ENCODE data around the gene UNC13A. TPM values are rescaled to one million over a fixed set of nuclear protein-coding genes. Genes with fewer than 3 reads are reported as not detected.

Gene UNC13A
- polyA plus RNA-seq, 3 donors = 0.01 TPM; not detected in 2

DNA sequence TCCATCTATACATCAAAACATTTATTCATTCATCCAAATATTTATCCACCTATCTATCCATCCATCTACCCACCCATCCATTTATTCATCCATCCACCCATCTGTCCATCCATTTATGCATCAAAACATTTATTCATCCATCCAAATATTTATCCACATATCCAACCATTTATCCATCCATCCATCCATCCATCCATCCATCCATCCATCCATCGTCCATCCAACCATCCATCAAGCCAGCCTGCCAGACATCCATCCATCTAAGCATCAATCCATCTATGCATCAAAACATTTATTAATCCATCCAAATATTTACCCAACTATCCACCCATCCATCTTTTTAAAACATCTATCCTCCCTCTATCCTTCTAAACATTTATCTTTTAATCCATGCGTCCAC, 62.2 kb downstream of the UNC13A start:
- no peak for DNase-seq
- H3K27ac ChIP-seq (ENCODE audit: low read depth in 1 of 2, low read length in 2 of 2) = no peak overlapping the region
- no peak overlapping the region for H2AFZ ChIP-seq (ENCODE audit: insufficient read depth, low read depth, low read length, poor library complexity, severe bottlenecking)
- no peak overlapping the region for H3K4me3 Mint-ChIP-seq
- no peaks in the 10 kb centered on the region for H3K27me3 ChIP-seq (ENCODE audit: control insufficient read depth in 2 of 2, insufficient read depth in 2 of 2, low read length in 2 of 2)
- H3K4me1 Mint-ChIP-seq = no peaks in the 10 kb centered on the region
- no peaks in the 10 kb centered on the region for H3K79me2 ChIP-seq (ENCODE audit: insufficient read depth, low read length)
- H3K27me3 Mint-ChIP-seq (ENCODE audit: low read depth in 3 of 3) = peaks cover 2 to 5% (median 3%) of the 10 kb centered on the region in 3 donors
- no peaks in the 10 kb centered on the region for H3K36me3 ChIP-seq (replicated peaks in 1 of 2; ENCODE audit: control insufficient read depth in 1 of 2, insufficient read depth in 2 of 2, low read length in 2 of 2)
- H4K20me1 ChIP-seq (ENCODE audit: insufficient read depth, low read length) = no peaks in the 10 kb centered on the region
- TF ChIP-seq, protein P1, sequence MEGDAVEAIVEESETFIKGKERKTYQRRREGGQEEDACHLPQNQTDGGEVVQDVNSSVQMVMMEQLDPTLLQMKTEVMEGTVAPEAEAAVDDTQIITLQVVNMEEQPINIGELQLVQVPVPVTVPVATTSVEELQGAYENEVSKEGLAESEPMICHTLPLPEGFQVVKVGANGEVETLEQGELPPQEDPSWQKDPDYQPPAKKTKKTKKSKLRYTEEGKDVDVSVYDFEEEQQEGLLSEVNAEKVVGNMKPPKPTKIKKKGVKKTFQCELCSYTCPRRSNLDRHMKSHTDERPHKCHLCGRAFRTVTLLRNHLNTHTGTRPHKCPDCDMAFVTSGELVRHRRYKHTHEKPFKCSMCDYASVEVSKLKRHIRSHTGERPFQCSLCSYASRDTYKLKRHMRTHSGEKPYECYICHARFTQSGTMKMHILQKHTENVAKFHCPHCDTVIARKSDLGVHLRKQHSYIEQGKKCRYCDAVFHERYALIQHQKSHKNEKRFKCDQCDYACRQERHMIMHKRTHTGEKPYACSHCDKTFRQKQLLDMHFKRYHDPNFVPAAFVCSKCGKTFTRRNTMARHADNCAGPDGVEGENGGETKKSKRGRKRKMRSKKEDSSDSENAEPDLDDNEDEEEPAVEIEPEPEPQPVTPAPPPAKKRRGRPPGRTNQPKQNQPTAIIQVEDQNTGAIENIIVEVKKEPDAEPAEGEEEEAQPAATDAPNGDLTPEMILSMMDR (IDR thresholded peaks at IDR 0.05) = no peak
- 81% methylated on average over 2 of the region's 2 CpGs for WGBS (ENCODE audit: insufficient coverage)
- no peak overlapping the region for H3K9ac ChIP-seq (ENCODE audit: insufficient read depth, low read length, poor library complexity, severe bottlenecking)
- H3K4me2 ChIP-seq (replicated peaks; ENCODE audit: extremely low read depth, low read length, poor library complexity, severe bottlenecking) = no peak overlapping the region
- H3K4me1 ChIP-seq (ENCODE audit: control insufficient read depth in 1 of 2, insufficient read depth in 2 of 2, low read length in 2 of 2) = no peaks in the 10 kb centered on the region
- no peaks in the 10 kb centered on the region for H3K36me3 Mint-ChIP-seq
- H3K4me3 ChIP-seq (replicated peaks in 1 of 3; ENCODE audit: low read depth in 2 of 3, low read length in 3 of 3) = no peak overlapping the region
- peaks cover 0 to 6% of the 10 kb centered on the region in 2 donors for H3K9me3 ChIP-seq (replicated peaks in 1 of 2; ENCODE audit: control insufficient read depth in 1 of 2, insufficient read depth in 1 of 2, low read length in 2 of 2)
- peaks cover 2 to 7% (median 4%) of the 10 kb centered on the region in 7 donors for H3K9me3 Mint-ChIP-seq
- intact Hi-C loops (cut with micrococcal nuclease) = no loop called here
- no peak overlapping the region for H3K27ac Mint-ChIP-seq

DNA sequence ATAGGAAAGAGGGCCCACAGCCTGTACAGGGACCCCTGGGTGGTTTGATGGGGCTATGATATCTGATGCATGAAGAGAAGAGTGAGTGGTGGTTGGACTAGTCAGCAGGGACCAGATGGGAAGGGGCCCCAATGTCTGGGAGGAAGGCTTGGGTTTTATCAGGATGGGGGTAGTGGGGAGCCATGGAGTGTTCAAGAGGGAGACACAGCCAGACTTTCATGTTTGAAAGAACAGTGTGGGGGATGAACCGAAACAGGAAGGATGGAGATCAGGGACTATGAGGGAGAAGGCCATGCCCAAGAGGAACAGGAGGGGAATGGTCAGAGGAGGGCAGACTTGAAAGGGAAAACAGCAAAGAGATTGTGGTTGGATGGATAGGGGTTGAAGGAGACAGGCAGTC, 63.1 kb downstream of the UNC13A start:
- Histone ChIP-seq H3K27ac (ENCODE audit: low read depth in 1 of 2, low read length in 2 of 2) (no peak overlapping the region), H3K79me2 (ENCODE audit: insufficient read depth, low read length) (no peaks in the 10 kb centered on the region), H2AFZ (ENCODE audit: insufficient read depth, low read depth, low read length, poor library complexity, severe bottlenecking) (no peak overlapping the region), H3K9ac (ENCODE audit: insufficient read depth, low read length, poor library complexity, severe bottlenecking) (no peak overlapping the region), H3K27me3 (ENCODE audit: control insufficient read depth in 2 of 2, insufficient read depth in 2 of 2, low read length in 2 of 2) (no peaks in the 10 kb centered on the region), H3K4me2 (replicated peaks; ENCODE audit: extremely low read depth, low read length, poor library complexity, severe bottlenecking) (no peak overlapping the region), H3K4me3 (replicated peaks in 1 of 3; ENCODE audit: low read depth in 2 of 3, low read length in 3 of 3) (no peak overlapping the region), H3K9me3 (replicated peaks in 1 of 2; ENCODE audit: control insufficient read depth in 1 of 2, insufficient read depth in 1 of 2, low read length in 2 of 2) (peaks cover 0 to 6% of the 10 kb centered on the region in 2 donors), H3K4me1 (ENCODE audit: control insufficient read depth in 1 of 2, insufficient read depth in 2 of 2, low read length in 2 of 2) (no peaks in the 10 kb centered on the region), H4K20me1 (ENCODE audit: insufficient read depth, low read length) (no peaks in the 10 kb centered on the region), H3K36me3 (replicated peaks in 1 of 2; ENCODE audit: control insufficient read depth in 1 of 2, insufficient read depth in 2 of 2, low read length in 2 of 2) (no peaks in the 10 kb centered on the region)
- H3K4me3 Mint-ChIP-seq = no peak overlapping the region
- H3K4me1 Mint-ChIP-seq = no peaks in the 10 kb centered on the region
- H3K9me3 Mint-ChIP-seq = peaks cover 2 to 7% (median 4%) of the 10 kb centered on the region in 7 donors
- 100% methylated on average over 1 of the region's 1 CpG for WGBS (ENCODE audit: insufficient coverage)
- peaks cover 3 to 5% (median 3%) of the 10 kb centered on the region in 3 donors for H3K27me3 Mint-ChIP-seq (ENCODE audit: low read depth in 3 of 3)
- TF ChIP-seq, protein P1 (IDR thresholded peaks at IDR 0.05) = no peak
- peak overlapping the region in 1 of 7 donors; percentile 5 for H3K27ac Mint-ChIP-seq
- no peaks in the 10 kb centered on the region for H3K36me3 Mint-ChIP-seq
- no peak for DNase-seq
- intact Hi-C loops (cut with micrococcal nuclease) = no loop called here

Data from CD14-positive monocyte (primary cell).